AG04450 (cell line): ENCODE results near the gene DLX1. TPM values are rescaled to one million over a fixed set of nuclear protein-coding genes. Genes with fewer than 3 reads are reported as not detected.
A peak's percentile ranks its signal among the peaks of the same experiment; 100 is the strongest.

Source experiments
- CTCF ChIA-PET: fragments of 300-600, 350-600 bp; formaldehyde crosslinking; extraction: SDS; loops from one replicate; lab custom pipeline; 2022; ENCODE audit warnings: antibody characterized with exemption, inconsistent platforms; lab: Charles Lee
- POLR2A ChIA-PET: fragments of 350-600 bp; formaldehyde crosslinking; extraction: SDS; loops from one replicate; lab custom pipeline; 2021; ENCODE audit warnings: antibody characterized with exemption, inconsistent platforms; lab: Yijun Ruan, JAX
- DNase-seq: peaks from one replicate; pipeline ENCODE4 v3.0.0-alpha.2; 2011; ENCODE audit warnings: low read depth, low spot score
- H3K27ac ChIP-seq: one replicate; pipeline ENCODE4 v1.5.1; 2012; ENCODE audit warnings: low read depth, low read length, control low read depth
- H3K27me3 ChIP-seq: one replicate; pipeline ENCODE4 v1.6.0; 2012; ENCODE audit warnings: low read length; ENCODE audit not compliant: control insufficient read depth, insufficient read depth
- H3K4me3 ChIP-seq: 2 replicates; pipeline ENCODE4 v1.5.1; 2011; ENCODE audit warnings: mild to moderate bottlenecking, low read depth, low read length, control low read depth
- H3K9me3 ChIP-seq: 2 replicates; pipeline ENCODE4 v1.5.1; 2012; ENCODE audit warnings: low read length; ENCODE audit not compliant: control insufficient read depth, insufficient read depth
- CTCF ChIP-seq: IDR thresholded peaks from 2 replicates; pipeline ENCODE4 v1.5.1; 2011; ENCODE audit warnings: low read depth, low read length, control low read depth, inconsistent platforms
- polyA plus RNA-seq: library from polyadenylated mRNA; depleted of rRNA; stranded (reverse); fragments of >200 nt; gene quantifications from 2 replicates; pipeline ENCODE4 v1.2.3, GENCODE V29; 2011

DLX1 gene
- polyA plus RNA-seq, 1 experiment = 2.2 TPM

GRCh38 chr2:172087207-172087779 lies 2.0 kb downstream of the DLX1 start:
- Histone ChIP-seq H3K4me3 (peak overlapping the region; percentile 63), H3K27ac (peak overlapping the region; percentile 31), H3K9me3 (peaks cover 19% of the 10 kb centered on the region), H3K27me3 (peaks cover 84% of the 10 kb centered on the region)
- no peak for DNase-seq
- no peak for TF ChIP-seq CTCF
- CTCF ChIA-PET = interaction anchor here (0.5 to 0.9 kb wide), 2 partner anchors 25 to 500 kb away, joined by 3 read pairs; no protein-coding TSS in a partner anchor
- POLR2A ChIA-PET = no interaction called here

- H3K9me3 ChIP-seq = peaks cover 19% of the 10 kb centered on the region
- TF ChIP-seq CTCF = no peak
- peak overlapping the region; percentile 31 for H3K27ac ChIP-seq
- no peak for DNase-seq
- H3K27me3 ChIP-seq = peaks cover 84% of the 10 kb centered on the region
- ChIA-PET CTCF (interaction anchor here (0.5 kb wide), 1 partner anchor 500 kb away, joined by 3 read pairs; no protein-coding TSS in a partner anchor), POLR2A (no interaction called here)
- peak overlapping the region; percentile 63 for H3K4me3 ChIP-seq
These were observed 2.5 kb downstream of the DLX1 start for GRCh38 chr2:172087780-172088244.

- peak overlapping the region; percentile 31 for H3K27ac ChIP-seq
- peak overlapping the region; percentile 63 for H3K4me3 ChIP-seq
- peaks cover 84% of the 10 kb centered on the region for H3K27me3 ChIP-seq
- DNase-seq = no peak
- CTCF ChIA-PET = interaction anchor here (0.5 kb wide), 1 partner anchor 501 kb away, joined by 3 read pairs; no protein-coding TSS in a partner anchor
- POLR2A ChIA-PET = no interaction called here
- H3K9me3 ChIP-seq = peaks cover 15% of the 10 kb centered on the region
- TF ChIP-seq CTCF = no peak
These were observed 3.1 kb downstream of the DLX1 start for GRCh38 chr2:172088245-172089004.

GRCh38 chr2:172089005-172089504 lies 3.7 kb downstream of the DLX1 start:
- no peak for DNase-seq
- CTCF ChIA-PET = no interaction called here
- Histone ChIP-seq H3K27ac (no peak overlapping the region), H3K4me3 (no peak overlapping the region), H3K27me3 (peaks cover 84% of the 10 kb centered on the region), H3K9me3 (peaks cover 15% of the 10 kb centered on the region)
- TF ChIP-seq CTCF = no peak
- POLR2A ChIA-PET = no interaction called here

- CTCF ChIA-PET = no interaction called here
- Histone ChIP-seq H3K4me3 (no peak overlapping the region), H3K9me3 (peaks cover 15% of the 10 kb centered on the region), H3K27ac (no peak overlapping the region), H3K27me3 (peaks cover 81% of the 10 kb centered on the region)
- DNase-seq = no peak
- no peak for TF ChIP-seq CTCF
- POLR2A ChIA-PET = no interaction called here
These were observed 4.3 kb downstream of the DLX1 start for GRCh38 chr2:172089633-172090032.
